ENCODE data around the gene MAPK1. TPM values are rescaled to one million over a fixed set of nuclear protein-coding genes. Genes with fewer than 3 reads are reported as not detected.

Gene MAPK1
- total and polyA plus RNA-seq, 9 of the 15 experiments (the other 6 are each of a cell fraction or from before 2014, with no cell fraction given) = 46.3 to 575 (median 283) TPM

DNA sequence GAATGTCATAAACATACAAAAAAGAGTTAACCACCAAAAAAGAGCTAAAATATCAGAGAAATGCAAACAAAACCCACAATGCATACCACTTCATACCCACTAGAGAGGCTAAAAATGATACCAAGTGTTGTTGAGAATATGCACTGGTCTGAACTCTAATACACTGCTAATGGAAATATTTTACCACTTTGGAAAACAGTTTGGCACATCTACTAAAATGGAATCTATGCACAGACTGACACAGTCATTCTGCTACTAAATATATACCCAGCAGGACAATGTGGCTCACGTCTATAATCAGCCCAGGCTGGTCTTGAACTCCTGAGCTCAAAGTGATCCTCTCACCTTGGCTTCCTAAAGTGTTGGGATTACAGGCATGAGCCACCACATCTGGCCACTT, 18.0 kb downstream of the MAPK1 start (continued):
- TF ChIP-seq, protein P1, sequence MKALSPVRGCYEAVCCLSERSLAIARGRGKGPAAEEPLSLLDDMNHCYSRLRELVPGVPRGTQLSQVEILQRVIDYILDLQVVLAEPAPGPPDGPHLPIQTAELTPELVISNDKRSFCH (CRISPR knock-in tag; IDR thresholded peaks at IDR 0.05) = no peak
- TF ChIP-seq, protein P1 (tag; IDR thresholded peaks at IDR 0.05) = no peak
- 0 out of 2 replicates have a peak, but pooled peaks have one; percentile 61 for TF ChIP-seq ZNF717 (CRISPR knock-in tag; IDR thresholded peaks at IDR 0.05)
- TF ChIP-seq ZNF780A (CRISPR knock-in tag; IDR thresholded peaks at IDR 0.05) = 0 out of 2 replicates have a peak, but pooled peaks have one; percentile 15
- TF ChIP-seq, protein P2, sequence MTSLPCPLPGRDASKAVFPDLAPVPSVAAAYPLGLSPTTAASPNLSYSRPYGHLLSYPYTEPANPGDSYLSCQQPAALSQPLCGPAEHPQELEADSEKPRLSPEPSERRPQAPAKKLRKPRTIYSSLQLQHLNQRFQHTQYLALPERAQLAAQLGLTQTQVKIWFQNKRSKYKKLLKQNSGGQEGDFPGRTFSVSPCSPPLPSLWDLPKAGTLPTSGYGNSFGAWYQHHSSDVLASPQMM (CRISPR knock-in tag; IDR thresholded peaks at IDR 0.05) = peak; percentile 66; the same call in 1 of the 2 replicates
- TF ChIP-seq, protein P3, sequence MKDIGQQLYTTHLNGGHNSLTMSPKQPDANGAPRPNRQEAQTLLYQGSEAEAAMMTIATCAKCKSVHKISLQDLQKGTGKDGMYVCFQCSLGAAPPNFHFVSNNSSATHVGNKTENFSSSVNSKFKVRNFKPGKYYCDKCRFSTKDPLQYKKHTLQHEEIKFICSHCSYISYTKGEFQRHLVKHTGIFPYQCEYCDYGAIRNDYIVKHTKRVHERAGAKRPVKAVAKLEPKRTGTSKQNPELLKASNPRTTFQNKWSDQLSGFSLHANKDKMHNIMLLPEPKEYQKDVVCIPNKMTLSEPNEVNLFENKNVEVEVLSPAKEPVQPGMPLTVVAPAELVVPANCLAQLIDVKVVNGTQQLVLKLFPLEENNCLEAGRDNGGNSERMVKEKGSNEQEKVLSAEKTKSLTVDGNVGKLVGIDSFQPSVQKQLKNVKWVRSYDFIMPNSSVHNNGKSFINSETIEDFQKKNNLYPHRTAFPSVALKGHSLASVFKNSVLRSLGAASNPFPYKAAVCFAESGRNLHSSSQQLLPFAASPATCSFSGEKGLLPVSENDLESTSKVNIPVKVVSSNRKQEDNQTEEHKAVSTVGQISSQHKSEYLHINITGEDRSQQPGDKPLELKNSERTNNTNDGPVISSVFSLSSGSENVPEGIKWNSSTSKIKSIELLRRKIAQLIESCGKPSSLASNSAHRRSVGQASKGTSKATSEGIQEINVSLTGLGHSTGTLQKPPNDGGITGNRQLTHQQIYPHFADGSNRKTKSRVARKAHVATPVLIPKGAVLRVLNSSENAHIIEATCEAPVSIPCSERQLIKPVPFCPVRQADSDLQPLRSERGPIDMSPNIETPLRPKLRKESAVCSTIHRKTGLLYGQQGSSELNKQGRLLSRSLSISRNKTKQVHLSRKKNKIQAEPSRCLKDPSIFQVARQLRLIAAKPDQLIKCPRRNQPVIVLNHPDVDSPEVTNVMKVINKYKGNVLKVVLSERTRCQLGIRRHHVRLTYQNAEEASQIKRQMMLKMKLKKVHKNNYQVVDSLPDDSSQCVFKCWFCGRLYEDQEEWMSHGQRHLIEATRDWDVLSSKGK (CRISPR knock-in tag; IDR thresholded peaks at IDR 0.05) = peak; percentile 41; the same call in 1 of the 2 replicates
